ENCODE measurements around the gene CELSR3.

- TF ChIP-seq CTCF (IDR thresholded peaks at IDR 0.05): no peak
- TF ChIP-seq EP300 (IDR thresholded peaks at IDR 0.05): no peak
- no peak for TF ChIP-seq POLR2AphosphoS5 (IDR thresholded peaks at IDR 0.05)
- TF ChIP-seq POLR2A (IDR thresholded peaks at IDR 0.05): no peak
These were observed 70.1 kb downstream of the CELSR3 start for GRCh38 chr3:48592519-48593087.
